GM12878 (cell line): ENCODE data around the gene PLS3. TPM values are rescaled to one million over a fixed set of nuclear protein-coding genes. Genes with fewer than 3 reads are reported as not detected.

ENCODE experiments used
- ATAC-seq: fragments of 200-7000 bp; cut with Tn5 transposase; 3 replicates; pipeline ENCODE4 v1.9.1; 2020; ENCODE audit warnings: mild to moderate bottlenecking, moderate library complexity
- BruUV-seq: library from RNA; stranded (reverse); fragments of 400-500 nt; replicated peaks from 2 replicates; lab custom pipeline; 2021; lab: Mats Ljungman, UMichigan
- CTCF ChIA-PET: fragments of 300-600 bp; sonication (Branson Sonifier 250); formaldehyde crosslinking; extraction: SDS; loops from one replicate; lab custom pipeline; 2021; ENCODE audit warnings: inconsistent platforms; lab: Yijun Ruan, JAX
- POLR2A ChIA-PET: fragments of 350-600 bp; formaldehyde crosslinking; extraction: SDS; loops from one replicate; lab custom pipeline; 2021; ENCODE audit warnings: inconsistent platforms; lab: Charles Lee
- RAD21 ChIA-PET: fragments of 300-600 bp; sonication (Branson Sonifier 250); formaldehyde crosslinking; loops from one replicate; lab custom pipeline; 2023; ENCODE audit warnings: antibody characterized with exemption; ENCODE audit not compliant: unreplicated experiment; lab: Charles Lee
- SMC1A ChIA-PET: fragments of 300-600 bp; sonication (Branson Sonifier 250); formaldehyde crosslinking; loops from one replicate; lab custom pipeline; 2023; ENCODE audit not compliant: unreplicated experiment, uncharacterized antibody; lab: Charles Lee
- DNase-seq: peaks from one replicate; pipeline ENCODE4 v3.0.0-alpha.2; 2011; ENCODE audit warnings: low read depth, low spot score
- FAIRE-seq: peaks from 3 replicates; lab custom pipeline; 2011; peaks lifted over from hg19 to GRCh38; lab: Jason Lieb, UNC
- H2AFZ ChIP-seq: 2 replicates; pipeline ENCODE4 v1.6.0; 2011; ENCODE audit warnings: low read depth, low read length, control low read depth; ENCODE audit not compliant: control insufficient read depth
- H3K27ac ChIP-seq: 2 replicates; pipeline ENCODE4 v1.5.1; 2011; ENCODE audit warnings: control low read depth; ENCODE audit not compliant: control insufficient read depth, insufficient read depth
- H3K27me3 ChIP-seq, 2 experiments: replicated peaks in 1 of 2; 2 replicates each; pipeline versions ENCODE4 v1.6.0 to v1.6.1; 2011; ENCODE audit warnings: low read length in 1 of 2; ENCODE audit not compliant: control insufficient read depth in 2 of 2, insufficient read depth in 2 of 2
- H3K36me3 ChIP-seq, 2 experiments: 2 replicates each; pipeline ENCODE4 v1.5.1; 2011; ENCODE audit warnings: low read length in 1 of 2; ENCODE audit not compliant: control insufficient read depth in 2 of 2, insufficient read depth in 2 of 2
- H3K4me1 ChIP-seq: 2 replicates; pipeline ENCODE4 v1.6.1; 2011; ENCODE audit warnings: mild to moderate bottlenecking, low read length, moderate library complexity, mixed read lengths; ENCODE audit not compliant: control insufficient read depth, insufficient read depth
- H3K4me2 ChIP-seq: 2 replicates; pipeline ENCODE4 v1.6.0; 2011; ENCODE audit warnings: control low read depth; ENCODE audit not compliant: control insufficient read depth, insufficient read depth
- H3K4me3 ChIP-seq: fragments of 200-600 bp; sonication (generic); 2 replicates; pipeline ENCODE4 v1.5.1; 2016
- H3K79me2 ChIP-seq: 2 replicates; pipeline ENCODE4 v1.6.0; 2011; ENCODE audit warnings: low read length; ENCODE audit not compliant: control insufficient read depth, insufficient read depth
- H3K9ac ChIP-seq: 2 replicates; pipeline ENCODE4 v1.8.0; 2011; ENCODE audit warnings: low read length, control low read depth, mixed read lengths; ENCODE audit not compliant: control insufficient read depth, insufficient read depth
- H3K9me3 ChIP-seq: replicated peaks from 3 replicates; pipeline ENCODE4 v1.5.1; 2011; ENCODE audit warnings: mild to moderate bottlenecking, low read length; ENCODE audit not compliant: control insufficient read depth, insufficient read depth
- H4K20me1 ChIP-seq: 2 replicates; pipeline ENCODE4 v1.6.0; 2011; ENCODE audit not compliant: control insufficient read depth, insufficient read depth
- CBX5 ChIP-seq: sonication (generic); IDR thresholded peaks from 2 replicates; pipeline ENCODE4 v1.6.1; 2016; ENCODE audit warnings: low read depth, moderate library complexity, mild to moderate bottlenecking, inconsistent platforms
- EGR1 ChIP-seq, 2 experiments: IDR thresholded peaks; 1 replicate in 1 of 2; 2 replicates in 1 of 2; pipeline ENCODE4 v1.6.1; 2011 to 2012; ENCODE audit warnings: low read depth in 2 of 2, low read length in 2 of 2, borderline replicate concordance in 1 of 2, mild to moderate bottlenecking in 1 of 2, moderate library complexity in 1 of 2
- KAT2A ChIP-seq: conservative IDR thresholded peaks from 2 replicates; pipeline ENCODE4 v1.6.1; 2011; ENCODE audit warnings: low read depth, low read length; ENCODE audit not compliant: control insufficient read depth
- SIX5 ChIP-seq: IDR thresholded peaks from 2 replicates; pipeline ENCODE4 v1.6.1; 2011; ENCODE audit warnings: mild to moderate bottlenecking, low read depth, low read length, moderate library complexity; ENCODE audit not compliant: severe bottlenecking
- TAF1 ChIP-seq: IDR thresholded peaks from 2 replicates; pipeline ENCODE4 v1.6.1; 2011; ENCODE audit warnings: mild to moderate bottlenecking, low read depth, low read length, borderline replicate concordance
- ZNF384 ChIP-seq: IDR thresholded peaks from 2 replicates; pipeline ENCODE4 v1.6.1; 2012; ENCODE audit warnings: low read depth, mild to moderate bottlenecking, low read length, improper control_type of control experiment, borderline replicate concordance
- WGBS: methylation state at CpG from one replicate; pipeline ENCODE4 v1.1.6; 2016; ENCODE audit warnings: low lambda C conversion rate; ENCODE audit not compliant: insufficient replicate concordance, insufficient coverage; ENCODE audit errors: missing lambda C conversion rate; 5-methylcytosine and 5-hydroxymethylcytosine counted together
- in situ Hi-C: fragments of 300-500 bp; cut with MboI; formaldehyde crosslinking; loops from 9 replicates; pipeline ENCODE4 v1.14.3; 2018; ENCODE audit warnings: mixed read lengths
- intact Hi-C: fragments of 100-400 bp; cut with micrococcal nuclease; formaldehyde crosslinking; loops from one replicate; pipeline ENCODE4 v1.14.2; 2022; ENCODE audit not compliant: unreplicated experiment
- polyA plus RNA-seq, 11 experiments: library from polyadenylated mRNA; depleted of rRNA in 4 of 11; unstranded in 6 of 11; stranded (reverse) in 5 of 11; fragments of >200 nt; fragmentation: Nextera tagmentation in 4 of 11; fragmentation: Illumina TruSeq in 1 of 11; extraction: Ambion mirVana in 4 of 11; extraction: Trizol in 1 of 11; gene quantifications; 1 replicate in 1 of 11; 2 replicates in 10 of 11; pipeline versions ENCODE4 v1.2.1 to v1.2.3, GENCODE V29; 2011 to 2016; ENCODE audit warnings: inconsistent platforms in 2 of 11, missing spikeins in 2 of 11, low read depth in 1 of 11
- total RNA-seq, 4 experiments: library from RNA; depleted of rRNA in 3 of 4; stranded (reverse); fragments of >200 nt in 3 of 4; fragmentation: Illumina TruSeq in 1 of 4; extraction: Trizol in 1 of 4; gene quantifications; 2 replicates each; pipeline versions ENCODE4 v1.2.1 to v1.2.3, GENCODE V29; 2013 to 2021
- TF ChIP-seq, protein P1 (sequence below): fragments of 450-650 bp; IDR thresholded peaks from 2 replicates; pipeline ENCODE4 v1.6.1; 2017; ENCODE audit warnings: low read depth, mild to moderate bottlenecking, moderate library complexity

Gene PLS3
- total and polyA plus RNA-seq, 10 of the 15 experiments (the other 5 are each of a cell fraction or from before 2014, with no cell fraction given): 47.6 to 236 (median 174) TPM

DNA sequence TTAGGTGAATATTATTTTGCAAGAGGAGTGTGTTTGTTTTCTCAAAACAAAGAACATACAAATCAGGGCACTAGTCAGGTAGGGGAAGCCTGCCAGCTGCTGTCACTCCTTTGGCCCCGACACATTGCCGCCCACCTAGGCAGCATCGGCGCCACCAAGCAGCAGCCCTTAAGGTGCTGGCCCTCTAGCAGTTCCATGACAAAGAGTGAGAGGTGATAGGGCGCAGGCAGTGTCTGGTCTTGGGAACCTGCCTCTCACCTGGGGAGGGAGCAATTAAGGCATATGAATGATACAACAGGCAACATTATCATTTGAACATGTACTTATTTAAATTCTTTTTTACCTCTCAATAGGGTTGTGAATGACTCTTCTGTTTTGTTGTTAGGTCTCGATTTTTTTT lies 135.1 kb downstream of the PLS3 start:
- ChIA-PET RAD21 (no interaction called here), POLR2A (no interaction called here), CTCF (interaction anchor here (1.6 kb wide), 1 partner anchor 366 kb away, joined by 4 read pairs; no protein-coding TSS in a partner anchor), SMC1A (no interaction called here)
- H3K9me3 ChIP-seq: no peaks in the 10 kb centered on the region
- no peaks in the 10 kb centered on the region for H3K27me3 ChIP-seq
- in situ Hi-C loops: no loop called here
- no peak for TF ChIP-seq EGR1 (IDR thresholded peaks at IDR 0.05; ENCODE audit: borderline replicate concordance in 1 of 2, low read depth in 2 of 2, low read length in 2 of 2)
- TF ChIP-seq, protein P1, sequence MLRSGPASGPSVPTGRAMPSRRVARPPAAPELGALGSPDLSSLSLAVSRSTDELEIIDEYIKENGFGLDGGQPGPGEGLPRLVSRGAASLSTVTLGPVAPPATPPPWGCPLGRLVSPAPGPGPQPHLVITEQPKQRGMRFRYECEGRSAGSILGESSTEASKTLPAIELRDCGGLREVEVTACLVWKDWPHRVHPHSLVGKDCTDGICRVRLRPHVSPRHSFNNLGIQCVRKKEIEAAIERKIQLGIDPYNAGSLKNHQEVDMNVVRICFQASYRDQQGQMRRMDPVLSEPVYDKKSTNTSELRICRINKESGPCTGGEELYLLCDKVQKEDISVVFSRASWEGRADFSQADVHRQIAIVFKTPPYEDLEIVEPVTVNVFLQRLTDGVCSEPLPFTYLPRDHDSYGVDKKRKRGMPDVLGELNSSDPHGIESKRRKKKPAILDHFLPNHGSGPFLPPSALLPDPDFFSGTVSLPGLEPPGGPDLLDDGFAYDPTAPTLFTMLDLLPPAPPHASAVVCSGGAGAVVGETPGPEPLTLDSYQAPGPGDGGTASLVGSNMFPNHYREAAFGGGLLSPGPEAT: no peak
- TF ChIP-seq TAF1: no peak
- no peak for TF ChIP-seq SIX5
- TF ChIP-seq CBX5: no peak
- TF ChIP-seq ZNF384: no peak
- no peak for TF ChIP-seq KAT2A
- no peak overlapping the region for H3K4me2 ChIP-seq
- no peak overlapping the region for H2AFZ ChIP-seq
- H3K9ac ChIP-seq: no peak overlapping the region
- H3K79me2 ChIP-seq: no peaks in the 10 kb centered on the region
- FAIRE-seq (no peak), DNase-seq (no peak), ATAC-seq (no peak)
- no peaks in the 10 kb centered on the region for H3K36me3 ChIP-seq
- no peak overlapping the region for H3K27ac ChIP-seq
- intact Hi-C loops: no loop called here
- H3K4me1 ChIP-seq: no peaks in the 10 kb centered on the region
- no peaks in the 10 kb centered on the region for H4K20me1 ChIP-seq
- no peak overlapping the region for H3K4me3 ChIP-seq
- no TSS peak for BruUV-seq
- 58% methylated on average over 6 of the region's 6 CpGs for WGBS
